NCI-H2081 treated with DMSO at 0.1 percent for 48 hours (cell line): ENCODE results near the gene SLC22A17.

ENCODE experiments used
- DNase-seq: peaks from one replicate; lab custom pipeline; 2025; lab: John Stamatoyannopoulos, UW

Gene SLC22A17

GRCh38 chr14:23307687-23308644, 44.7 kb downstream of the SLC22A17 start:
- DNase-seq: no peak

DNA sequence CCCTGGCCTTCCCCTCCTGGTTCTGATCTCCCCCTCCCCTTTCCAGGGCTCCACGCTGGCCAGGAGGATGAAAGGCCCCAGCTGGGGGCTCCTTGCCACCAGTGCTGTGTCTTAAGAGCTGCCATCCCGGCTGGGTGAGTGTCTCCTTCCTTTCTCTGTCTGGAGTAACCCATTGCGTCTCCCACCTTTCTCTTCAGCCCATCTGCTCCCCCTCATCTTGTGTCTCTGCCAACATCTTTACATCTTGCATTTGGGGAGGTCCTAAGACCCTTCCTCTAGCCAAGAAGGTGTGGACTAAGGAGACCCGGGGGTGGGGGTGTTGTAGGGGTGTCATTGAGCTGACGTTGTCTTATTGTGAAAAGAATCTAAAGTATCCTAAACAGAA, 45.5 kb downstream of the SLC22A17 start:
- DNase-seq: no peak

DNA sequence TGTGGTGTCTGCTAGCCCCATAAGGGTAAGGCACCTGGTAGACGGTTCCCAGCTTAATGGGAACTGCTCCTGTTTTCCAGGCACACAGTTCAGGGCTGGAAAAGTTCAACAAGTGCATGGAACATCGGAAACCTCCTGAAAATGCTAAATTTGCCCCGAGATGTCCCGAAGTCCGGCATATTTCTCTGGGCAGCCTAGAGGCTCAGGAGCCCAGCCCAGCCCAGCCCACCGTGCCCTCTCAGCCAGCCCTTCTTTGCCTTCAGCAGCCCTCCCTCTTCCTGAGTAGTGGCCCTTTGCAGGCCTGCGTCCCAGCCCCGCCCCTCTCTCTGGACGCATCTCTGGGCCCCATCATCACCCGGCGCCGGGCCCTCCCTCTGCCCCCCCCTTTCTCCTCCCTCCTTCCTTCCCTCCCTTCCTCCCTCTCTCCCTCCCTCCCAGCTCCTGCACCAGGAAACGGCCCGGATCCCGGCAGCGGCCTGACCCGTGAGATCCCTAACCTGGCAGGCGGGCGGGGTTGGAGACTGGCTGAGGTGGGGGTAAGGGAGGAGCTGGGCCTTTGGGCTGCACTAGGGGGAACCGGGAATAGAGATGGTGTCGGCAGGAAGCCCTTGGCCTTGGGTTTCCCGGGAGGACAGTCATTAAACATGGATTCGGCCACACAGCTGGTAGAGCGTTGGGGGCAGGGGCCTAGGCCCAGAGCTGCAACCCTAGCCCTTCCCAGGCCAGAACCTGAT, 46.1 kb downstream of the SLC22A17 start, which contains the start of gene BCL2L2:
Gene BCL2L2, plus strand, starts transcription at position 422 of the 734 bp plus-strand sequence. CDS start 935 bp downstream, outside the sequence.
- DNase-seq: no peak

DNA sequence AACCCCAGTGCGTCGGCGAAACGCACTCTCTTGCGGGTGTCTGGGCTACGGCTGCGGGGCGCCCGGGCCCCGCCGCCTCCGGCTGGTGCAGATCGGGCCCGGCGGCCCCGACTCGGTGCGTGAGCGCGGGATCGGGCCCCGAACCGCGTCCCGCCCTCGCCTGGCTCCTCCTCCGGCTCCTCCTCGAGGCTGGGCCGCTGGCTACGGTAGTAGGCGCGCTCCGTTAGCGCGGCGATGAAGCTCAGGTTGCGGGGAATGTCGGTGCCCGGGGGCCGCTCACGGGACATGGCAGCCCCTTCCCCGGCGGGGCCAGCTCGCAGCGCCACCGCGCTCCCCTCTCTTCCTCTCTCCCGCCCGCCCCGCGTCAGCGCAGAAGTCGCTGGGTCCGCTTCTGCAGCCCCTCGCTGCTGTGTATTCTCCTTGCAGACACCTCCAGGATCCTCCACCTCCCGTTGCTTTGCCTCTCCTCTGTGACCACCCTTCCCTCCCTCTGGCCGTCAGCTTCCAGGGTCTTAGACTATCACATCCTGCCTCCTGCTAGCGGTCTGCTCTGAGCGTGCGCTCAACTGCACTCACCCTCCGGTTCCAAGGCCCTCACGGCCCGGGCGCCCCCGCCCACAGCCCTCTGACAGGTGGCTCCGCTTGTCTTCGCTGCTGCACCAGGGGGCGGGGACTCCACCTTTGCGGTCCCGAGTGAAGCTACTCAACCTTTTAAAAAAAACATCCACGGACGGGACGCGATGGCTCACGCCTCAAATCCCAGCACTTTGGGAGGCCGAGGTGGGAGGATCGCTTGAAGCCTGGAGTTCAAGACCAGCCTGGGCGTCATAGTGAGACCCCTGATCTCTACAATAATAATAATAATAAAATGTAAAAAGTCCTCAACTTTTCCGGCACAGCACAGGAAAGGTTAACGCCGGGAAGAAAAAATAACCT, 50.1 kb downstream of the SLC22A17 start, which contains the start of gene PPP1R3E:
Gene PPP1R3E, minus strand, starts transcription at position 570 of the 936 bp plus-strand sequence. Its CDS starts 283 bp downstream, at position 287.
- no peak for DNase-seq

- no peak for DNase-seq
Measured at GRCh38 chr14:23301969-23302289, 50.8 kb downstream of the SLC22A17 start.

DNA sequence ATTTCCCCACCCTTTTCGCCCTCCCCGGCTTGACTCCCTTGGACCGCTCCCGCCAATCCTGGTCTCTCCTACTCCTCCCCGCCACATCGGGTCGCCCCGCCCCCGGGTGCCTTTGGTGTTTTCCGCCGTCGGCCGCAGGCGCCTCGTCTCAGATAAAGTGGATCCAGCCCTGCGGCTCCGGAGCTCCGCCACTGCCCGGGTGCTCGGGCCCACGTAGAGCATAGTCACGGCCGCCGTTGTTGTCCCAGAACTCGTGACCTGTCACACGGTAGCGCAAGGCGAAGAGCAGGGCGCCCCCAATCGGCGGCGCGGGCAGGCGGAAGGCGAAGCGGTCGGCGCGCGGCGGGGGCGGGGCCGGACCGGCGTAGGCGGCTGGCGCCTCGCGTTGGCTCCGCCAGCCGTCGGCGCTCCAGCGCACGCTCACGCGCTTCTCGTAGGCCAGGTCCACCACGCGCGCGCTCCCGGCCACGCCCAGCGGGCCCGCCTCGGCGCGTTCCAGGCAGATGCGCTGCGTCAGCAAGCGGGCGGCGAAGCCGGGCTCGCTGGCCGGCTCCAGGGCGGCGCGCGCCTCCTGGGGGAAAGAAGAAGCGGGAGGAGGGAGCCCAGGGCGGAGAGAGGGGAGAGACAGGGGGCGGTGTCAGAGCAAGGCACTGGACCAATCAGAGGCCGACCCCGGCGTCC, 51.3 kb downstream of the SLC22A17 start:
- peak; percentile 94 for DNase-seq

DNA sequence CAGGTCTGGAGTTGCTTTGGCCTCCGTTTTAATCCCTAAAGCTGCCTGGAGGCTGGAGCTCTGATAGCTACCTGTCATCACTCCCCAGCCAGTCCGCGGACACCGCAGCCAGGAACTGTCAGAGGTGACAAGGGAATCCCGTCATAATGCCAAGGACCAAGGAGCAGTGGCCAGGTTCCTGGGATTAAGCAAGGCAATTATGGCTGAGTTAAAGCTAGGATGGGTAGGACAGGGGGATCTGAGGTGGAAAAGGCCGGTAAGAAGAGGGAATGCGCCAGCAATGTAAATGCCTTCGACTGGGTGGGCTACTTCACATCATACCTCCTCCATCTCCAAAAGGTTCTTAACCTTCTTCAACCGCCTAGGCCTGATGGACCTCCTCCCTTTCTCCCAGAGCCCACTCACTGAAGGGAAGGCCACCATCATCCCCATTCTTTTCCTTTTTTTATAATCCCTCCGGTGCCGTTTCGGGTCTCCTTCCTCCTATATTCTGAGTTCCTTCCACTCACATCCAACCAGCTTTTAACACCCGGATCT, 51.9 kb downstream of the SLC22A17 start:
- no peak for DNase-seq

- no peak for DNase-seq
Measured at GRCh38 chr14:23299986-23300686, 52.6 kb downstream of the SLC22A17 start.

GRCh38 chr14:23299211-23299957, 53.3 kb downstream of the SLC22A17 start:
- DNase-seq: no peak

GRCh38 chr14:23297611-23298277, 54.9 kb downstream of the SLC22A17 start:
- no peak for DNase-seq

DNA sequence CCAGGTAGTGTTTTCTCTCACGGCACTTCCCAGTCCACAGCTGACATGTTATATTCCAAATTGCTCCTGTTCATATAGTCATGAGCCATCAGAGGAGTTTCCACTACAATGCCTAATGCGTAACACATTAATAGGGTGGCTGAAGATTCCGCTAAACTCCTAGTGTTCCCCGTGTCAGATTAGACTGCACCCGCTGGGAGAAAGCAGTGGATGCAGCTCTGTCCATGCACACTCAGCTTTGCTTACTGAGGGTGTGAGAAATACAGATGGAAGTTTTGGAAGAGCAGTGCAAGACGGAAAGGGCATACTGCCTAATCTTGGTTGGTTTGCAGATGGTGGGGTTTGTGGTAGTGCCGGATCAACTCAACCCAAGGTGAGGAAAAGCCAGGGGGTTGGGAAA, 55.6 kb downstream of the SLC22A17 start:
- DNase-seq: no peak
